ENCODE results near the gene CUZD1. TPM values are rescaled to one million over a fixed set of nuclear protein-coding genes. Genes with fewer than 3 reads are reported as not detected.

Gene CUZD1
- total and polyA plus RNA-seq, 9 of the 15 experiments (the other 6 are each of a cell fraction or from before 2014, with no cell fraction given) = 0.51 to 1.7 (median 1.1) TPM

DNA sequence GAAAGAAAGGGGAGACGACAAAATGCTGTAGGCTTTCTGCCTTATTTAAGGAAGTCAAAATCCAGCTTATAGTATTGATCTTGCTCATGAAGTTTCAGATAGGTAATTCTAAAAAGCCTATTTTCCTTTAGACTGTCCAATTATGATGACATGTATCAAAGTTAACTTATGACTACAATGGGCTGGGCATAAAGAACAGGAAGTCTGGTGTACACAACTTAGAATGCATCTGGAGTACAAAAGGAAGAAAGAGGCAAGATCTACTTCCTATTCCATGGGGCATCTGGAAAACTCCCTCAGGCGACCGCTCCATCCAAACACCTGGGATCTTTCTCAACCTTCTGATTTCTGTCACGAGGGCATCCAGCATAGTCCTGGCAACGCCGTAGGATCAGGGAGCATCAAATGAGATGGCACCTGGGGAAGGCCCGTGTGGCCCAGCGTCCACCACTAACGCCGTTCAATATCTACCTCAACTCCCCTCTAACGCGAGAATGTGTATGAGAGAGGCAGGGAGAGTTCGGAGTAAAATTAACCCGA is 33.2 kb upstream of the CUZD1 start:
- Histone ChIP-seq H4K20me1 (replicated peaks; ENCODE audit: control insufficient read depth, insufficient read depth, low read length) (no peaks in the 10 kb centered on the region), H3K9ac (ENCODE audit: insufficient read depth in 1 of 2, low read depth in 2 of 2, low read length in 2 of 2) (peak overlapping the region; percentile 81 to 93), H3K4me2 (ENCODE audit: insufficient read depth, low read length) (peak overlapping the region; percentile 92), H3K4me1 (replicated peaks in 1 of 2; ENCODE audit: control insufficient read depth in 2 of 2, insufficient read depth in 2 of 2, low read length in 2 of 2) (peaks cover 9 to 24% of the 10 kb centered on the region in 2 experiments), H2AFZ (ENCODE audit: low read depth, low read length) (peak overlapping the region; percentile 96), H3K4me3 (peak overlapping the region; percentile 59), H3K79me2 (ENCODE audit: control insufficient read depth, insufficient read depth, low read length) (peaks cover 63% of the 10 kb centered on the region), H3K36me3 (ENCODE audit: control insufficient read depth, insufficient read depth, low read length) (peaks cover 27% of the 10 kb centered on the region; the same call in 1 of the 3 replicates), H3K27me3 (ENCODE audit: control insufficient read depth in 2 of 2, insufficient read depth in 2 of 2, low read length in 2 of 2) (no peaks in the 10 kb centered on the region), H3K27ac (ENCODE audit: extremely low read depth, low read depth, low read length) (peak overlapping the region; percentile 90), H3K9me3 (replicated peaks; ENCODE audit: control insufficient read depth, insufficient read depth, low read depth, low read length) (no peaks in the 10 kb centered on the region), H3K9me1 (ENCODE audit: control insufficient read depth, insufficient read depth, low read length) (peaks cover 3% of the 10 kb centered on the region)
- ChIA-PET CTCF (ENCODE audit: low intra/inter-chr PET ratio) (no interaction called here), POLR2A (no interaction called here)
- 0 out of 2 replicates have a peak, but pooled peaks have one; percentile 37 for TF ChIP-seq ZBTB1 (CRISPR knock-in tag; IDR thresholded peaks at IDR 0.05; ENCODE audit: borderline replicate concordance, low read depth)
- no peak for TF ChIP-seq IFI16 (CRISPR knock-in tag; IDR thresholded peaks at IDR 0.05)
- no peak for TF ChIP-seq SMAD2 (IDR thresholded peaks at IDR 0.05; ENCODE audit: low read depth, low read length)
- TF ChIP-seq, protein P1, sequence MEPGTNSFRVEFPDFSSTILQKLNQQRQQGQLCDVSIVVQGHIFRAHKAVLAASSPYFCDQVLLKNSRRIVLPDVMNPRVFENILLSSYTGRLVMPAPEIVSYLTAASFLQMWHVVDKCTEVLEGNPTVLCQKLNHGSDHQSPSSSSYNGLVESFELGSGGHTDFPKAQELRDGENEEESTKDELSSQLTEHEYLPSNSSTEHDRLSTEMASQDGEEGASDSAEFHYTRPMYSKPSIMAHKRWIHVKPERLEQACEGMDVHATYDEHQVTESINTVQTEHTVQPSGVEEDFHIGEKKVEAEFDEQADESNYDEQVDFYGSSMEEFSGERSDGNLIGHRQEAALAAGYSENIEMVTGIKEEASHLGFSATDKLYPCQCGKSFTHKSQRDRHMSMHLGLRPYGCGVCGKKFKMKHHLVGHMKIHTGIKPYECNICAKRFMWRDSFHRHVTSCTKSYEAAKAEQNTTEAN (CRISPR knock-in tag; IDR thresholded peaks at IDR 0.05) = no peak
- TF ChIP-seq ZEB2 (IDR thresholded peaks at IDR 0.05) = 0 out of 2 replicates have a peak, but pooled peaks have one; percentile 21
- peak; percentile 15 for TF ChIP-seq CHD1 (IDR thresholded peaks at IDR 0.05; ENCODE audit: low read length)
- 0 out of 2 replicates have a peak, but pooled peaks have one; percentile 16 for TF ChIP-seq SPI1 (IDR thresholded peaks at IDR 0.05; ENCODE audit: borderline replicate concordance, low read depth, low read length)
- TF ChIP-seq CHD2 (IDR thresholded peaks at IDR 0.05; ENCODE audit: low read depth, low read length) = peak; percentile 36; the same call in 1 of the 2 replicates
- no peak for TF ChIP-seq FOXK2 (conservative IDR thresholded peaks at IDR 0.05 in 1 of 2, IDR thresholded peaks at IDR 0.05 in 1 of 2; ENCODE audit: low read depth in 2 of 2)
- intact Hi-C loops (cut with micrococcal nuclease) (loop anchor here (5.0 kb wide), 1 partner anchor 73 kb away; the partner anchor contains the start of gene C10orf88), in situ Hi-C loops (cut with MboI) (no loop called here)
- FAIRE-seq (no peak), ATAC-seq (peak; percentile 28), DNase-seq (ENCODE audit: extremely low read depth in 1 of 4, low spot score in 3 of 4) (no peak)
- TSS peak; percentile 71 for BruUV-seq (replicated peaks)
- WGBS (ENCODE audit: insufficient coverage, low coverage, missing lambda C conversion rate) = 0% methylated on average over 10 of the region's 14 CpGs
